Measurements from ENCODE around the gene SLC25A17. TPM values are rescaled to one million over a fixed set of nuclear protein-coding genes. Genes with fewer than 3 reads are reported as not detected.

SLC25A17 gene
- polyA plus RNA-seq, 1 donor (not counting 4 experiments of a cell fraction or from before 2014, with no cell fraction given): 40.0 TPM

DNA sequence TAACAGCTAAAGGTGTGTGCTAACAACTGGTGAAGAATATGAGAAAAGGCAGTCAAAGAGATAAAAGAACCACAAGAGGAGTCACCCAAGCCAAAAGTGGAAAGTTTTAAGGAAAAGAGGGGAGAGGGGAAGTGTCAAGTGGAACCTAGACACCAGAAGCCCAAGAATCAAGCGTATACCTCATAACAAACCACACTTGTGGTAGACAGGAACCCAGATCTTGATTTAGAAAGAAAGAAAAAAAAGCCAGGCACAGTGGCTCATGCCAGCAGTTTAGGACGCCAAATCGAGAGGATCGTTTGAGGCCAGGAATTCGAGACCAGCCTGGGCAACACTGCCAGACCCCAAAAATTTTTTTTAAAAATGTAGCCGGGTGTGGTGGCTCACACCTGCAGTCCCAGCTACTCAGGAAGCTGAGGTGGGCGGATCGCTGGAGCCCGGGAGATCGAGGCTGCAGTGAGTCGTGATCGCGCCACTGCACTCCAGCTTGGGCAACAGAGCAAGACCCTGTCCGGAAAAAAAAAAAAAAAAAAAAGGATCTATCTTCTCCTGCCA lies 877 bp downstream of the SLC25A17 start:
- Histone ChIP-seq H3K27me3 (ENCODE audit: control insufficient read depth, extremely low read depth, insufficient read depth, low read length) (no peaks in the 10 kb centered on the region), H3K4me3 (ENCODE audit: control insufficient read depth in 2 of 3, extremely low read depth in 1 of 3, insufficient read depth in 2 of 3, low read depth in 1 of 3, low read length in 3 of 3) (peak overlapping the region; percentile 71 to 95 (median 86)), H3K27ac (ENCODE audit: control insufficient read depth, insufficient read depth, low read length) (peak overlapping the region; percentile 84), H3K4me2 (ENCODE audit: control insufficient read depth, extremely low read depth, insufficient read depth, low read depth, low read length) (peak overlapping the region; percentile 91), H3K36me3 (ENCODE audit: control insufficient read depth in 2 of 2, extremely low read depth in 1 of 2, insufficient read depth in 2 of 2, low read length in 2 of 2) (peaks cover 0 to 8% of the 10 kb centered on the region in 2 experiments), H2AFZ (ENCODE audit: control insufficient read depth, low read length) (peak overlapping the region; percentile 96), H3K9ac (ENCODE audit: control insufficient read depth, extremely low read depth, insufficient read depth, low read length) (peak overlapping the region; percentile 95), H3K4me1 (ENCODE audit: control insufficient read depth, extremely low read depth, insufficient read depth, low read length) (peaks cover 23% of the 10 kb centered on the region), H3K9me3 (ENCODE audit: control insufficient read depth, low read depth, low read length) (no peaks in the 10 kb centered on the region), H4K20me1 (ENCODE audit: control insufficient read depth, extremely low read depth, insufficient read depth, low read length) (no peaks in the 10 kb centered on the region), H3K9me1 (ENCODE audit: control insufficient read depth, extremely low read depth, insufficient read depth, low read length) (peaks cover 2% of the 10 kb centered on the region), H3K79me2 (ENCODE audit: control insufficient read depth, insufficient read depth, low read length) (peaks cover 47% of the 10 kb centered on the region)
- dilution Hi-C loops (cut with MboI; ENCODE audit: extremely low pct_ligation_motif_present, low sequenced_read_pairs): no loop called here
- DNase-seq (ENCODE audit: low read depth, low spot score) (no peak), FAIRE-seq (no peak)
- TF ChIP-seq, protein P1, sequence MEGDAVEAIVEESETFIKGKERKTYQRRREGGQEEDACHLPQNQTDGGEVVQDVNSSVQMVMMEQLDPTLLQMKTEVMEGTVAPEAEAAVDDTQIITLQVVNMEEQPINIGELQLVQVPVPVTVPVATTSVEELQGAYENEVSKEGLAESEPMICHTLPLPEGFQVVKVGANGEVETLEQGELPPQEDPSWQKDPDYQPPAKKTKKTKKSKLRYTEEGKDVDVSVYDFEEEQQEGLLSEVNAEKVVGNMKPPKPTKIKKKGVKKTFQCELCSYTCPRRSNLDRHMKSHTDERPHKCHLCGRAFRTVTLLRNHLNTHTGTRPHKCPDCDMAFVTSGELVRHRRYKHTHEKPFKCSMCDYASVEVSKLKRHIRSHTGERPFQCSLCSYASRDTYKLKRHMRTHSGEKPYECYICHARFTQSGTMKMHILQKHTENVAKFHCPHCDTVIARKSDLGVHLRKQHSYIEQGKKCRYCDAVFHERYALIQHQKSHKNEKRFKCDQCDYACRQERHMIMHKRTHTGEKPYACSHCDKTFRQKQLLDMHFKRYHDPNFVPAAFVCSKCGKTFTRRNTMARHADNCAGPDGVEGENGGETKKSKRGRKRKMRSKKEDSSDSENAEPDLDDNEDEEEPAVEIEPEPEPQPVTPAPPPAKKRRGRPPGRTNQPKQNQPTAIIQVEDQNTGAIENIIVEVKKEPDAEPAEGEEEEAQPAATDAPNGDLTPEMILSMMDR (optimal IDR thresholded peaks at IDR 0.05 in 1 of 3, IDR thresholded peaks at IDR 0.05 in 1 of 3, conservative IDR thresholded peaks at IDR 0.05 in 1 of 3; ENCODE audit: extremely low read depth in 1 of 3, insufficient read depth in 2 of 3, low read length in 3 of 3): no peak
- TF ChIP-seq EZH2 (IDR thresholded peaks at IDR 0.05; ENCODE audit: low read length): no peak

DNA sequence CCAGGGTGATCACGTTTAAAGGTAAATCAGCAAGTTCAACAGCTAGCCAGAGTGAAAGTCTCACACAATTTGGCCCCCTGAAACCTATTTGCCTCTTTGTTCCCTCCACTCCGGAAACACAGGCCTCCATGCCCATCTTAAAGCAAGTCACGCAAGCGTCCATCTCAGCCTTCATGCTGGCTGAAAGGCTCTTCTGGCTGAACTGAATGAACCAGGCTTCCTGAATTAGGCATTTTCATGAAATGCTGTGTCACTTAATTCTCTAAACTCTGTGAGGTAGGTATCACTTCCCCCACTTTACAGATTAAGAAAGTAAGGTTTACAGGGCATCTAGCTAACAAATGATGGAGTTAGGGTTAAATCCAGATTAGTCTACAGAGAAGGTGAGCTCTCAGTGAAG lies 1.4 kb downstream of the SLC25A17 start:
- H3K9ac ChIP-seq (ENCODE audit: control insufficient read depth, extremely low read depth, insufficient read depth, low read length): no peak overlapping the region
- TF ChIP-seq, protein P1 (optimal IDR thresholded peaks at IDR 0.05 in 1 of 3, IDR thresholded peaks at IDR 0.05 in 1 of 3, conservative IDR thresholded peaks at IDR 0.05 in 1 of 3; ENCODE audit: extremely low read depth in 1 of 3, insufficient read depth in 2 of 3, low read length in 3 of 3): no peak
- no peak for TF ChIP-seq EZH2 (IDR thresholded peaks at IDR 0.05; ENCODE audit: low read length)

More for the DNA sequence above, 1.4 kb downstream of the SLC25A17 start:
- no peak for DNase-seq (ENCODE audit: low read depth, low spot score)
- Histone ChIP-seq H4K20me1 (ENCODE audit: control insufficient read depth, extremely low read depth, insufficient read depth, low read length) (no peaks in the 10 kb centered on the region), H3K9me1 (ENCODE audit: control insufficient read depth, extremely low read depth, insufficient read depth, low read length) (peaks cover 2% of the 10 kb centered on the region), H3K4me1 (ENCODE audit: control insufficient read depth, extremely low read depth, insufficient read depth, low read length) (peaks cover 23% of the 10 kb centered on the region), H2AFZ (ENCODE audit: control insufficient read depth, low read length) (no peak overlapping the region), H3K9me3 (ENCODE audit: control insufficient read depth, low read depth, low read length) (no peaks in the 10 kb centered on the region), H3K4me3 (ENCODE audit: control insufficient read depth in 2 of 3, extremely low read depth in 1 of 3, insufficient read depth in 2 of 3, low read depth in 1 of 3, low read length in 3 of 3) (peak overlapping the region in 2 of 3 experiments; percentile 86 to 95), H3K4me2 (ENCODE audit: control insufficient read depth, extremely low read depth, insufficient read depth, low read depth, low read length) (peak overlapping the region; percentile 91), H3K36me3 (ENCODE audit: control insufficient read depth in 2 of 2, extremely low read depth in 1 of 2, insufficient read depth in 2 of 2, low read length in 2 of 2) (peaks cover 0 to 3% of the 10 kb centered on the region in 2 experiments), H3K27me3 (ENCODE audit: control insufficient read depth, extremely low read depth, insufficient read depth, low read length) (no peaks in the 10 kb centered on the region), H3K79me2 (ENCODE audit: control insufficient read depth, insufficient read depth, low read length) (peaks cover 47% of the 10 kb centered on the region), H3K27ac (ENCODE audit: control insufficient read depth, insufficient read depth, low read length) (no peak overlapping the region)
- dilution Hi-C loops (cut with MboI; ENCODE audit: extremely low pct_ligation_motif_present, low sequenced_read_pairs): no loop called here
- FAIRE-seq: no peak
